Neuronal stem cell (in vitro differentiated cells): Measurements from ENCODE around the gene SPDYE6.
"Not testable (repeated sequence)": the region's sequence is repeated elsewhere in the genome, so short reads cannot be mapped to it uniquely, and the experiment has no call there.

Experiments
- DNase-seq: peaks from one replicate; pipeline ENCODE4 v3.0.0-alpha.2; 2013; ENCODE audit warnings: low spot score
- H2AFZ ChIP-seq: one replicate; pipeline ENCODE4 v1.6.1; 2013; ENCODE audit warnings: mild to moderate bottlenecking, low read length, inconsistent platforms
- H2AK5ac ChIP-seq: 2 replicates; pipeline ENCODE4 v1.6.1; 2013; ENCODE audit warnings: low read depth, mild to moderate bottlenecking, inconsistent platforms, low read length, moderate library complexity, mixed read lengths
- H2BK120ac ChIP-seq: 2 replicates; pipeline ENCODE4 v1.6.1; 2013; ENCODE audit warnings: low read depth, mild to moderate bottlenecking, inconsistent platforms, low read length, moderate library complexity, mixed read lengths
- H2BK12ac ChIP-seq: one replicate; pipeline ENCODE4 v1.6.1; 2013; ENCODE audit warnings: low read length, inconsistent platforms
- H2BK15ac ChIP-seq: 2 replicates; pipeline ENCODE4 v1.6.1; 2013; ENCODE audit warnings: mild to moderate bottlenecking, low read length, inconsistent platforms, mixed read lengths
- H2BK5ac ChIP-seq: one replicate; pipeline ENCODE4 v1.6.1; 2013; ENCODE audit warnings: inconsistent platforms, mild to moderate bottlenecking, low read length, moderate library complexity
- H3K14ac ChIP-seq: one replicate; pipeline ENCODE4 v1.6.1; 2013; ENCODE audit warnings: low read length, inconsistent platforms
- H3K18ac ChIP-seq: 2 replicates; pipeline ENCODE4 v1.6.1; 2013; ENCODE audit warnings: low read length, inconsistent platforms
- H3K23ac ChIP-seq: 2 replicates; pipeline ENCODE4 v1.6.1; 2013; ENCODE audit warnings: low read depth, mild to moderate bottlenecking, mixed read lengths, low read length, inconsistent platforms; ENCODE audit not compliant: poor library complexity
- H3K27ac ChIP-seq: replicated peaks from 3 replicates; pipeline ENCODE4 v1.5.1; 2013; ENCODE audit warnings: low read length, inconsistent platforms
- H3K27me3 ChIP-seq, 3 experiments: 2 replicates each; pipeline ENCODE4 v1.6.1; 2013; ENCODE audit warnings: low read length in 3 of 3, mild to moderate bottlenecking in 2 of 3, inconsistent platforms in 1 of 3, low read depth in 1 of 3, mixed read lengths in 1 of 3, moderate library complexity in 1 of 3; ENCODE audit not compliant: control insufficient read depth in 3 of 3, insufficient read depth in 3 of 3
- H3K36me3 ChIP-seq, 2 donors: replicated peaks in 1 of 2; 2 replicates each; pipeline ENCODE4 v1.6.1; 2013; ENCODE audit warnings: low read length in 2 of 2; ENCODE audit not compliant: control insufficient read depth in 2 of 2, insufficient read depth in 2 of 2
- H3K4ac ChIP-seq: 2 replicates; pipeline ENCODE4 v1.6.1; 2013; ENCODE audit warnings: inconsistent platforms, mild to moderate bottlenecking, low read length, moderate library complexity
- H3K4me1 ChIP-seq, 2 donors: 1 replicate in 1 of 2; 2 replicates in 1 of 2; pipeline ENCODE4 v1.6.1; 2013; ENCODE audit warnings: low read length in 2 of 2, low read depth in 1 of 2; ENCODE audit not compliant: control insufficient read depth in 2 of 2, insufficient read depth in 1 of 2
- H3K4me2 ChIP-seq: one replicate; pipeline ENCODE4 v1.6.1; 2013; ENCODE audit warnings: mild to moderate bottlenecking, low read length, inconsistent platforms; ENCODE audit not compliant: insufficient read depth, poor library complexity, severe bottlenecking
- H3K4me3 ChIP-seq, 2 donors: 2 replicates each; pipeline ENCODE4 v1.5.1; 2013; ENCODE audit warnings: low read length in 2 of 2, mild to moderate bottlenecking in 2 of 2, inconsistent platforms in 1 of 2, moderate library complexity in 1 of 2
- H3K79me1 ChIP-seq: one replicate; pipeline ENCODE4 v1.6.1; 2013; ENCODE audit warnings: low read depth, mild to moderate bottlenecking, inconsistent platforms, low read length, moderate library complexity
- H3K9ac ChIP-seq: one replicate; pipeline ENCODE4 v1.6.1; 2013; ENCODE audit warnings: mild to moderate bottlenecking, low read depth, low read length, inconsistent platforms; ENCODE audit not compliant: poor library complexity
- H3K9me3 ChIP-seq, 2 donors: replicated peaks in 1 of 2; 2 replicates each; pipeline versions ENCODE3 to v1.6.1; 2013; ENCODE audit warnings: low read length in 2 of 2, mild to moderate bottlenecking in 2 of 2, inconsistent platforms in 1 of 2, low read depth in 1 of 2, mixed read lengths in 1 of 2, moderate library complexity in 1 of 2; ENCODE audit not compliant: control insufficient read depth in 2 of 2, insufficient read depth in 1 of 2
- H4K8ac ChIP-seq: one replicate; pipeline ENCODE4 v1.6.1; 2013; ENCODE audit warnings: low read depth, mild to moderate bottlenecking, inconsistent platforms, low read length, moderate library complexity
- H4K91ac ChIP-seq: one replicate; pipeline ENCODE4 v1.6.1; 2013; ENCODE audit warnings: low read length, low read depth, mild to moderate bottlenecking, inconsistent platforms; ENCODE audit not compliant: poor library complexity
- WGBS, 2 donors: extraction: QIAGEN DNeasy Blood & Tissue Kit; methylation state at CpG; one replicate each; pipeline ENCODE4 v1.1.7; 2013; ENCODE audit warnings: missing lambda C conversion rate in 2 of 2, mixed read lengths in 1 of 2; ENCODE audit not compliant: insufficient read length in 2 of 2, insufficient replicate concordance in 1 of 2; ENCODE audit errors: extremely low coverage in 2 of 2; 5-methylcytosine and 5-hydroxymethylcytosine counted together

The SPDYE6 gene

GRCh38 chr7:102303669-102304422 is 52.4 kb downstream of the SPDYE6 start:
- H2BK5ac ChIP-seq, result peak overlapping the region; percentile 88
- no CpG with 5 or more reads among the region's 13 CpGs for WGBS, 2 donors
- H2BK120ac ChIP-seq, result no peak overlapping the region
- no peak for DNase-seq
- no peak overlapping the region for H4K91ac ChIP-seq
- no peak overlapping the region for H3K27ac ChIP-seq
- no peak overlapping the region for H3K14ac ChIP-seq
- H3K4ac ChIP-seq, result no peak overlapping the region
- H3K4me1 ChIP-seq, result peaks cover 5 to 13% of the 10 kb centered on the region in 2 donors
- no peak overlapping the region for H3K9ac ChIP-seq
- peaks cover 2% of the 10 kb centered on the region for H3K79me1 ChIP-seq
- no peaks in the 10 kb centered on the region for H3K9me3 ChIP-seq
- H2BK12ac ChIP-seq, result no peak overlapping the region
- H3K36me3 ChIP-seq, result peaks cover 0 to 26% of the 10 kb centered on the region in 2 donors
- H4K8ac ChIP-seq, result no peak overlapping the region
- H2AFZ ChIP-seq, result no peak overlapping the region
- no peak overlapping the region for H2BK15ac ChIP-seq
- no peak overlapping the region for H2AK5ac ChIP-seq
- no peak overlapping the region for H3K18ac ChIP-seq
- no peak overlapping the region for H3K4me2 ChIP-seq
- H3K23ac ChIP-seq, result peak overlapping the region; percentile 39
- H3K4me3 ChIP-seq, result no peak overlapping the region
- H3K27me3 ChIP-seq, result no peaks in the 10 kb centered on the region

DNA sequence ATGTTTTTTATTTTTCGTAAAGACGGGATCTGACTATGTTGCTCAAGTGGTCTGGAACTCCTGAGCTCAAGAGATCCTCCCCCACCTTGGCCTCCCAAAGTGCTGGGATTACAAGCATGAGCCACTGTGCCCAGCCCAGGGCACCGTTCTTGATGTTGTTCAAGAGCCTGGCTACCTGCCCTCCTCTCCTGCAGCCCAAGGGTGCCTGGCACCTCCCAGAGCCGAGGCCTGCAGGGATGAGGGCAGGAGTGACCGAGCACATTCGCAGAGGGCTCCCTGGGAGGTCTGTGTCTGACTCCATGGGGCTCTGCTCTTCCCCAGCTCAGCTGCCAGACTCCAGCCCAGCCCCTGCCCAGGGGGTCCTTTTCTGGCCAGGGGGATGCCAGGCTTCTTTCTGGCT is 54.2 kb downstream of the SPDYE6 start:
- Histone ChIP-seq H3K4me3 (no peak overlapping the region), H3K4me2 (no peak overlapping the region), H2BK5ac (no peak overlapping the region), H2BK120ac (no peak overlapping the region), H2BK15ac (no peak overlapping the region), H4K8ac (no peak overlapping the region), H3K4ac (no peak overlapping the region), H3K9me3 (no peaks in the 10 kb centered on the region), H2BK12ac (no peak overlapping the region), H3K9ac (no peak overlapping the region), H2AFZ (no peak overlapping the region), H3K36me3 (peaks cover 0 to 10% of the 10 kb centered on the region in 2 donors), H2AK5ac (no peak overlapping the region), H4K91ac (no peak overlapping the region), H3K18ac (no peak overlapping the region), H3K27me3 (no peaks in the 10 kb centered on the region), H3K79me1 (peaks cover 4% of the 10 kb centered on the region), H3K27ac (no peak overlapping the region), H3K14ac (no peak overlapping the region), H3K23ac (peak overlapping the region; percentile 8), H3K4me1 (peaks cover 4 to 8% of the 10 kb centered on the region in 2 donors)
- WGBS, 2 donors, result no CpG with 5 or more reads among the region's 6 CpGs
- no peak for DNase-seq

DNA sequence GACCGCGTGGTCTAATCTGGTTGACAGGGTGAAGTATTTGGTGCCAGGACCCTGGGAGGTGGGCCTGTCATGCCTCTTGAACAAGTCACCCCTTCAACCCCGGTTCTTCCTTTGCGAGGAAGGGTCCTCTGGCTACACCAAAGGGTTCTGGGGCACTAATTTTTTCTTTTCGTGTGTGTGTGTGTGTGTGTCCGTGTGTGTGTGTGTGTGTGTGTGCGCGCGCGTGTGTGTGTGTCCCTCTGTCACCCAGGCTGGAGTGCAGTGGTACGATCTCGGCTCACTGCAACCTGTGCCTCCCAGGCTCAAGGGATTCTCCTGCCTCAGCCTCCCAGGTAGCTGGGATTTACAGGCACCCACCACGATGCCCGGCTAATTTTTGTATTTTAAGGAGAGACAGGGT is 54.9 kb downstream of the SPDYE6 start:
- DNase-seq, H3K23ac ChIP-seq, H2BK5ac ChIP-seq, H2AFZ ChIP-seq, H3K4me2 ChIP-seq, H3K14ac ChIP-seq, H3K9ac ChIP-seq, H4K8ac ChIP-seq, H3K18ac ChIP-seq, H3K27me3 ChIP-seq, H3K79me1 ChIP-seq, H3K9me3 ChIP-seq, H4K91ac ChIP-seq, H2BK120ac ChIP-seq, H2AK5ac ChIP-seq, H2BK12ac ChIP-seq, H3K27ac ChIP-seq, H3K4me3 ChIP-seq, H3K4me1 ChIP-seq, H3K4ac ChIP-seq, H2BK15ac ChIP-seq: not testable (repeated sequence)
- H3K36me3 ChIP-seq, result peaks cover 0 to 10% of the 10 kb centered on the region in 2 donors
- WGBS, 2 donors, result no CpG with 5 or more reads among the region's 14 CpGs

DNA sequence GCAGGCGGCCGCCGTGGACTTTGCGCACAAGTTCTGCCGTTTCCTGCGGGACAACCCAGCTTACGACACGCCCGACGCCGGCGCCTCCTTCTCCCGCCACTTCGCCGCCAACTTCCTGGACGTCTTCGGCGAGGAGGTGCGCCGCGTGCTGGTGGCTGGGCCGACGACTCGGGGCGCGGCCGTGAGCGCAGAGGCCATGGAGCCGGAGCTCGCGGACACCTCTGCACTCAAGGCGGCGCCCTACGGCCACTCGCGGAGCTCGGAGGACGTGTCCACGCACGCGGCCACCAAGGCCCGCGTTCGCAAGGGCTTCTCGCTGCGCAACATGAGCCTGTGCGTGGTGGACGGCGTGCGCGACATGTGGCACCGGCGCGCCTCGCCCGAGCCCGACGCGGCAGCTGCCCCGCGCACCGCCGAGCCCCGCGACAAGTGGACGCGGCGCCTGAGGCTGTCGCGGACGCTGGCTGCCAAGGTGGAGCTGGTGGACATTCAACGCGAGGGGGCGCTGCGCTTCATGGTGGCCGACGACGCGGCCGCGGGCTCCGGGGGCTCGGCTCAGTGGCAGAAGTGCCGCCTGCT is 55.5 kb downstream of the SPDYE6 start:
- WGBS, 2 donors, result no CpG with 5 or more reads among the region's 84 CpGs
- H3K36me3 ChIP-seq, result peaks cover 0 to 10% of the 10 kb centered on the region in 2 donors

More for the DNA sequence above, 55.5 kb downstream of the SPDYE6 start:
- peak overlapping the region; percentile 11 for H3K18ac ChIP-seq
- H3K4ac ChIP-seq, result no peak overlapping the region
- peak overlapping the region; percentile 17 for H3K14ac ChIP-seq
- no peaks in the 10 kb centered on the region for H3K9me3 ChIP-seq
- no peak overlapping the region for H2BK15ac ChIP-seq
- H4K8ac ChIP-seq, result peak overlapping the region; percentile 57
- no peak overlapping the region for H2BK120ac ChIP-seq
- no peak overlapping the region for H3K9ac ChIP-seq
- H2AK5ac ChIP-seq, result no peak overlapping the region
- H3K27ac ChIP-seq, result no peak overlapping the region
- no peak for DNase-seq
- H3K79me1 ChIP-seq, result peaks cover 4% of the 10 kb centered on the region
- H2AFZ ChIP-seq, result no peak overlapping the region
- H3K23ac ChIP-seq, result peak overlapping the region; percentile 25
- no peak overlapping the region for H3K4me2 ChIP-seq
- no peak overlapping the region for H4K91ac ChIP-seq
- H2BK5ac ChIP-seq, result no peak overlapping the region
- H2BK12ac ChIP-seq, result no peak overlapping the region
- H3K4me3 ChIP-seq, result no peak overlapping the region
- no peaks in the 10 kb centered on the region for H3K27me3 ChIP-seq
- peaks cover 0 to 5% of the 10 kb centered on the region in 2 donors for H3K4me1 ChIP-seq
